Inferior parietal cortex (tissue), 1 donor: ENCODE measurements around the gene LYRM9.
"Not testable (repeated sequence)": the region's sequence is repeated elsewhere in the genome, so short reads cannot be mapped to it uniquely, and the experiment has no call there.

Source experiments
- DNase-seq: peaks from one replicate; pipeline ENCODE4 v3.0.0-alpha.2; 2016; ENCODE audit errors: extremely low spot score

The LYRM9 gene

DNA sequence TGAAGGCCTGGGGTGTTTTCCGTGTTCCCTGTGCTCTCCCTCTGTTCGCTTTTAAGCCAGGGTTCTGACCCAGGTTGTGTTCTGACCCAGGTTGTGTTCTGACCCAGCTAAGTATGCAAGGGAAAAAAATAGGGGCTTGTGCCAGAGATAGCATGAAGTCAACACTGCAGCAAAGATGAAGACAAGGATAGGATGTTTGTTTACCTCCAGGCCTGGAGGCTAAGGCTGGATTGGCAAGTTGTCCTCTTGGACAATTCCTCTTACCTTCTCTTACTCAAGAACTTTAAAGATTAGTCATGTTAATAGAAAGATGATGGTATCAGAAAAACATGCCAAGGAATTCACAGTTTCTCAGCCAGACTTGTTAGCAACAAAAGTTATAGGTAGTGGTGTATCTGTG lies 19.4 kb downstream of the LYRM9 start:
- no peak for DNase-seq

DNA sequence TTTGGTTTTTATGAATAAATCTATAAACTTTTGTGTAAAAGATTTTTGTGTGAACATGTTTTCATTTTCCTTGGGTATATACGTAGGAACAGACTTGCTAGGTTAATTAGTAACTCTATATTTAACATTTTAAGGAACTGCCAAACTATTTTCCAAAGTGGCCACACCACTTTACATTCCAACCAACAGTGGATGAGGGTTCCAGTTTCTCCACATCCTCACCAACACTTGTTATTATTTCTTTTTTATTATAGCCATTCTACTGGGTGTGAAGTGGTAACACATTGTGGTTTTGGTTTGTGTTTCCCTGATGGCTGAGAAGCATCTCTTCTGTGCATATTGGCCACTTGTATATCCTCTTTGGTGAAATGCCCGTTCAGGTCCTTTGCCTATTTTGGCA lies 20.0 kb downstream of the LYRM9 start:
- DNase-seq, result no peak

DNA sequence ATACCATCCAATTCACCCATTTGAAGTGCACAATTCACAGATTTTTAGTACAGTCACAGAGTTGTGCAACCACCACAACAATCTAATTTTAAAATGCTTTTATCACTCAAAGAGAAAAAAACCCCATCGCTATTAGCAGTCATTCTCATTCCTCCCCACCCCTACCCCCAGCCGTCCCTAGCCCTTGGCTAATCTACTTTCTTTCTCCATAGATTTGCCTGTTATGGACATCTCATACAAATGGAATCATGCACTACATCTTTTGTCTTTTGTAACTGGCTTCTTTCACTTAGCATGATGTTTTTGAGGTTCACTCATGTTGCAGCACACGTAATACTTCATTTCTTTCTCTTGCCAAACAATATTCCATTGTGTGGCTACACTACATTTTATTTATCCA lies 20.4 kb downstream of the LYRM9 start:
- no peak for DNase-seq

- no peak for DNase-seq
These were observed 21.8 kb downstream of the LYRM9 start for GRCh38 chr17:27871407-27871806.

GRCh38 chr17:27870345-27870744 lies 22.8 kb downstream of the LYRM9 start:
- no peak for DNase-seq

- no peak for DNase-seq
These were observed 24.6 kb downstream of the LYRM9 start for GRCh38 chr17:27868565-27868964.

DNA sequence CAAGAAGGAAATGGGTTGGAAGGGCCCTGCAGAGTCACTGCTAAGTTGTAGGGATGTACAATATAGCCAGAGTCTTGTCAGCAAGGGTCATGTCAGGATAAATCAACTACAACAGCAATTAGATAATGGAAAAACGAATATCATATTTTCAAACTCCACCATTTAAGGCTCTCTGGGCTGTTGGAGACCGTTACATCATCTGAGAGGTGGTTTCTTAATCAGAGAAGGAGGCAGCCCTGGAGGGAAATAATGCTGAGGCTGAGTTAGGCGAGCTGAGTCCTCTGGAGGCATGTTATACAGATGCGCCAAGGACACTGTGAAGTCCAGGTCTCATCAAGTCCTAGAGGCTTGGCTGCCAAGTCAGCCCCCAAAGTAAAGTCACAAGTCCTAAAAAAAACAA lies 30.3 kb downstream of the LYRM9 start:
- DNase-seq, result no peak

- DNase-seq, result no peak
These were observed 31.2 kb downstream of the LYRM9 start for GRCh38 chr17:27862004-27862403.

- no peak for DNase-seq
These were observed 32.0 kb downstream of the LYRM9 start for GRCh38 chr17:27860971-27861664.

DNA sequence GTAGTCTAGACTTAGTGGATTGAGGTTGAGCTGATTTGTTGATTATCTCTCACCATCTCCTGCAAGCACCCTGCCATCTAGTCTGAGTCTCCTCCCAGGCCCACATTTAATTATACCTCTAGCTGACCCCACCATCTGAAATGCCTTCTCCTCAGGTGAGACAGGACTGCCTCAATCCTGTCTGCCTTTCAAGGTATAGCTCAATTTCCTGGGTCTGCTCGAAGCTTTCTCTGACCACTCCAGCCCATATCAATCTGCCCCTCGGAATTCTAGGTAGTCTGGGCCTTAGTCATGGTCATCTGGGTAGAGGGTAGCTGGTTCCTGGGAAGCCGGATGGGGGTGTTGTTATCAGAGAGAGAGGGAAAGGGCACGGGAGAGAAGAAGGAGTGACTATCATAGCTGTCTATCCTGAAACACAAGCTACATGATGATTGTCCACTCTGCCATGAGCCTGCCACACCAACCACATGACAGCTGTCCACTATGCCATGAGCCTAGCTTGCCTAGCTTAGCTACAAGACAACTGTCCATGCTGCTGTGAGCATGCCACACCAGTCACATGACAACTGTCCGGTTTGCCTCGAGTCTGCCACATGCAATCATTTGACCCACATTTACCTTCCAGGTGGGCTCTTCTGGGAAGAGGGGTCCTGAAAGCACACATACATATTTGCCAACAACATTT lies 34.4 kb downstream of the LYRM9 start:
- DNase-seq, result no peak

DNA sequence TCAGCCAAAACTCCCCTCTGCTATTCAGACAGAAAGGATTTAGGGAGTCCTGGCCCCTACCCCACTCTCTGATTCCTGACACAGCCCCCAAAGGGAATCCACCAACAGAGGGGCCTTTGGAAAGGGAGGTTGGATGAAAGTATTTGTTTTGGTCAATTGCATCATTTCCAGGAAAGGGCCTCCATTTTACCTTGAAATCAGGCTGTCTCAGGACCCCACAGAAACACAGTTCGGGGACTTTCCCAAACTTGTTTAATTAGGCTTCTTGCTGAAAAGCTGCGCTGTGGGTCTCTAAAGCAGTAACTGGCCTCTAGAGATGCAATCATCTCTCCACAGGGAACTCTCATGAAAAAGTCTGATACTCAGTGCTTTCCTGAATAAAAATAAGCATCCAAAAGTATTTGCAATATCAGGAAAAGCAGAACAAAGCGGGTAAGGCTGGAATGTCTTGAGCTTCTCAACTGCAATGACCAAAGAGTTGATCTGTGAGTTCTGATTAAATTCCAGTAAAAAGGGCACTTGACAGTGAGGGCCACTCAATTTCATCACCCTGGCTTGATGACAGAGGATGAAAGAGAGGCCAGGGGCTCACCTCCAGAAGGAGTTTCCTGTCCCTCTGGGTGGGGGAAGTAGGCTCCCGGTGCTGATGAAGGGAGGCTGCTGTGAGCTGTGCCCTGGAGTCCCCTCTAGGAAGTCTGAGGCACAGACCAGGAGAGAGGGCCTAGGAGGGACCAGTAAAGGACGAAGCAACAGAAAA lies 36.3 kb downstream of the LYRM9 start:
- DNase-seq, result no peak

GRCh38 chr17:27855454-27855853 lies 37.7 kb downstream of the LYRM9 start:
- DNase-seq, result no peak

- no peak for DNase-seq
These were observed 39.0 kb downstream of the LYRM9 start for GRCh38 chr17:27854163-27854562.

DNA sequence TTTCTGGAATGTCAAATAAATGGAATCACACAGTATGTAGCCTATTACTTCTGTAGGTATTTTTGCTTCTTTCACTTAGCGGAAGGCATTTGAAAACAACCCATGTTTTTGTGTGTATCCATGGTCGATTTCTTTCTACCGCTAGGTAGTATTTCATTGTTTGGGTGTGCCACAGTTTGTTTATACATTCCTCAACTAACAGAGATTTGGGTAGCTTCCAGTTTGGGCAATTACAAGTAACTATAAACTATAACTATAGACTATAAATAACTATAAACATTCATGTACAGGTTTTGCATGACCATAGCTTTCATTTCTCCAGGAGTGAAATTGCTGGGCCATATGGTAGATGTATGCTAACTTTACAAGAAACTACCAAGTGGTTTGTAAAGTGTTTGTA lies 40.1 kb downstream of the LYRM9 start:
- DNase-seq, result no peak

GRCh38 chr17:27849474-27850185 lies 43.5 kb downstream of the LYRM9 start:
- no peak for DNase-seq

DNA sequence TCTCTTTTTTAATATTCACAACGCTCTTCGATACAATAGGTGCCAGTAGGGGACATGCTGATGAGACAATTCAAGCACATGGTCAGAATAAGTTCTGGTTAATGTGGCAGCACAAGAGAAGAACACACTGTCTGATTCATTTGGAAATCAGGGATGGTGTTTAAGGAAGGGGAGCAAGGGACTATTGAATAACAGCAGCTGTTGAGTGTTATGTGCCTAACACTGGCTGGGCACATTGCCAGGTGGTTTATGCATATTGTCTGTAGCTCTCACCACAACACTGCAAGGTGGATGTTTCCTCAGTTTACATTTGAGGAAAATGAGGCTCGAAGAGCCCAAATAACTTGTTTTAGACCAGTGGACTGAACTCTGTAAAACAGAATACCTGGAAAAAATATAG lies 44.2 kb downstream of the LYRM9 start:
- DNase-seq, result no peak

- DNase-seq, result not testable (repeated sequence)
These were observed 46.3 kb downstream of the LYRM9 start for GRCh38 chr17:27846808-27847307.

DNA sequence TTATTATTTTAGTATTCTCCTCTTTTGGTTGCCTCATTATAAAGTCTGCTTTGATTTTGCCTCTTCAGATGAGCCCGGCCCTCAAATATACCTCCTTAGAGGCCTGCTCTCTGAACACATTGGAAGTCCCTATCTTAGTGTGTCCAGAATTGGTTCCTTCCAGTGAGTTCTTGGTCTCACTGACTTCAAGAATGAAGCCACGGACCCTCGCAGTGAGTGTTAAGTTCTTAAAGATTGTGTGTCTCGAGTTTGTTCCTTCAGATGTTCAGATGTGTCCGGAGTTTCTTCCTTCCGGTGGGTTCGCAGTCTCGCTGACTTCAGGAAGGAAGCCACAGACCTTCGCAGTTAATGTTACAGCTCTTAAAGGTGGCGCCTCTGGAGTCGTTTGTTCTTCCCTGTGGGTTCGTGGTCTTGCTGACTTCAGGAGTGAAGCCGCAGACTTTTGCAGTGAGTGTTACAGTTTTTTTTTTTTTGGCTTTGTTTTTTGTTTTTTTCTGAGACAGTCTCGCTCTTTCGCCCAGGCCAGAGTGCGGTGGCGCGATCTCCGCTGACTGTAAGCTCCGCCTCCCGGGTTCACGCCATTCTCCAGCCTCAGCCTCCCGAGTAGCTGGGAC lies 47.0 kb downstream of the LYRM9 start:
- DNase-seq, result no peak

GRCh38 chr17:27845264-27846041 lies 47.7 kb downstream of the LYRM9 start:
- no peak for DNase-seq

DNA sequence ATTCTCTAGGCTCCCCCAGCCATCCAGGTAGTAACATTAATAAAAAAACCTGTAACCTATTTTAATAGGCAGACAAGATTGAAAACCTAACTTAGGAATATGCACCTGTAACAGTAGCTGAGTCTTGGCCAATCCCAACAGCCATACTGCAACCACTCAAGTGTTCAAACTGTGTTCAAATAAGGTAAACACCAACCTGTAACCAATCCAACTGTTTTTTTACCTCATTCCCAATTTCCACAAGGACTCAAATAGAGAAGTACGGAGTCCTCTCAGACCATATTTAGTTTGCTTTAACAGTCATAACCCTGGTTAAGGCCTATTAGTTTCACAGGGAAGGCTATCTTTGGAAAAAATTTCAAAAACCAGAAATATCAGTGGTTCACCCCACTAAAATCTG lies 52.5 kb downstream of the LYRM9 start:
- DNase-seq, result no peak

DNA sequence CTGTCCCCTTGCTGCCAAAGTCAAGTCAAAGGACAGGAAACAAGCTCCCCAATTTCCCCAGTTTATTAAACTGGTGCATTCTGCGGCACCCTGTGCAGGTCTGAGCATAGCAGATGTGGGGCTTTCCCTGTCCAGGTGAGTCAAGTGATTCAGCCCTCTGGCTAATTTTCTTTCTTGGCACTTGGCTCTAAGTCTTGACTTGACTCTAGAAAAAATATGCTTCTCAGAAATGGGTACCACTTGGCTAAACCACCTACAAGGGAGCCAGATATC lies 52.8 kb downstream of the LYRM9 start:
- not testable (repeated sequence) for DNase-seq
